Suprapubic skin (tissue), 4 donors: ENCODE results near the gene CUEDC2.

Source experiments
- EP300 ChIP-seq: sonication (generic); formaldehyde crosslinking; IDR thresholded peaks from one replicate; pipeline ENCODE4 v1.6.1; 2017; ENCODE audit warnings: antibody characterized with exemption
- POLR2A ChIP-seq, 2 donors: fragments of 450-650 bp; IDR thresholded peaks; one replicate each; pipeline ENCODE4 v1.6.1; 2017; ENCODE audit warnings: antibody characterized with exemption in 2 of 2, mild to moderate bottlenecking in 2 of 2, moderate library complexity in 2 of 2
- POLR2AphosphoS5 ChIP-seq, 3 donors: sonication (generic); formaldehyde crosslinking; IDR thresholded peaks; one replicate each; pipeline ENCODE4 v1.6.1; 2017; ENCODE audit warnings: antibody characterized with exemption in 3 of 3
- TF ChIP-seq, protein P1 (sequence below), 2 donors: fragments of 200-600 bp in 1 of 2; fragments of 450-650 bp in 1 of 2; sonication (generic) in 1 of 2; IDR thresholded peaks; one replicate each; pipeline ENCODE4 v1.5.1; 2016 to 2019; ENCODE audit warnings: antibody characterized with exemption in 2 of 2, mild to moderate bottlenecking in 1 of 2, moderate library complexity in 1 of 2

DNA sequence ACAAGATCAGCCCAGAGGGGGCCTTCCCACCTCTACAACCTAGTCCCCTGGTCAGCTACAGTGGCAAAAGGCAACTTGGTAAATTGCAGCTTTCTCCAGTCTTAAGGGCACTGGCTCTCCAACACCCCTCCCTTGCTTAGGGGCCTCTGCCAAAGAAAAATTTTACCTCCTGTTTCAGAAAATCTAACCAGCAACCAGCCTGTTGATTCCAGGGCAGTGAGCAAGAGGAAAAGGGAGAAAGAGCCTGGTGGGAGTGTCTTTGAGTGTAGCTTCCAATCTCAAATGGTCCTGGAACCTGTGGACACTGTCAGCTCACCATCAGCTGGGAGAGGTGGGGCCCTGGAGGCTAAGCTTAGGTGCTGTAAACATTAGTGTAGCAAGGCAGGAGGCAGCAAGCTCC lies 47.3 kb upstream of the CUEDC2 start:
- TF ChIP-seq, protein P1, sequence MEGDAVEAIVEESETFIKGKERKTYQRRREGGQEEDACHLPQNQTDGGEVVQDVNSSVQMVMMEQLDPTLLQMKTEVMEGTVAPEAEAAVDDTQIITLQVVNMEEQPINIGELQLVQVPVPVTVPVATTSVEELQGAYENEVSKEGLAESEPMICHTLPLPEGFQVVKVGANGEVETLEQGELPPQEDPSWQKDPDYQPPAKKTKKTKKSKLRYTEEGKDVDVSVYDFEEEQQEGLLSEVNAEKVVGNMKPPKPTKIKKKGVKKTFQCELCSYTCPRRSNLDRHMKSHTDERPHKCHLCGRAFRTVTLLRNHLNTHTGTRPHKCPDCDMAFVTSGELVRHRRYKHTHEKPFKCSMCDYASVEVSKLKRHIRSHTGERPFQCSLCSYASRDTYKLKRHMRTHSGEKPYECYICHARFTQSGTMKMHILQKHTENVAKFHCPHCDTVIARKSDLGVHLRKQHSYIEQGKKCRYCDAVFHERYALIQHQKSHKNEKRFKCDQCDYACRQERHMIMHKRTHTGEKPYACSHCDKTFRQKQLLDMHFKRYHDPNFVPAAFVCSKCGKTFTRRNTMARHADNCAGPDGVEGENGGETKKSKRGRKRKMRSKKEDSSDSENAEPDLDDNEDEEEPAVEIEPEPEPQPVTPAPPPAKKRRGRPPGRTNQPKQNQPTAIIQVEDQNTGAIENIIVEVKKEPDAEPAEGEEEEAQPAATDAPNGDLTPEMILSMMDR (IDR thresholded peaks at IDR 0.05): no peak
- TF ChIP-seq EP300 (no peak), POLR2AphosphoS5 (IDR thresholded peaks at IDR 0.05) (no peak), POLR2A (IDR thresholded peaks at IDR 0.05) (no peak)
